AG04449 (cell line): ENCODE results near the gene POGLUT2.
A peak's percentile ranks its signal among the peaks of the same experiment; 100 is the strongest.

Experiments used
- CTCF ChIA-PET: fragments of 350-600 bp; formaldehyde crosslinking; extraction: SDS; loops from one replicate; lab custom pipeline; 2021; ENCODE audit warnings: antibody characterized with exemption; lab: Yijun Ruan, JAX
- POLR2A ChIA-PET: fragments of 400-600, 350-600 bp; formaldehyde crosslinking; extraction: SDS; loops from one replicate; lab custom pipeline; 2020; ENCODE audit warnings: antibody characterized with exemption, inconsistent platforms; lab: Yijun Ruan, JAX
- DNase-seq: peaks from one replicate; pipeline ENCODE4 v3.0.0-alpha.2; 2010; ENCODE audit warnings: low read depth, low spot score
- H3K4me3 ChIP-seq: 2 replicates; pipeline ENCODE4 v1.5.1; 2011; ENCODE audit warnings: low read depth, mild to moderate bottlenecking, control low read depth, low read length
- CTCF ChIP-seq: IDR thresholded peaks from one replicate; pipeline ENCODE4 v1.5.1; 2011; ENCODE audit warnings: mild to moderate bottlenecking, moderate library complexity, low read length, control low read depth, inconsistent platforms; ENCODE audit not compliant: insufficient read depth; ENCODE audit errors: missing control alignments

The POGLUT2 gene

GRCh38 chr13:102825400-102825799 is 26.6 kb upstream of the POGLUT2 start:
- H3K4me3 ChIP-seq: 0 out of 2 replicates have a peak overlapping the region, but pooled peaks have one; percentile 26
- POLR2A ChIA-PET: interaction anchor here (0.9 to 1.5 kb wide), 2 partner anchors 21 to 25 kb away, joined by 3 to 7 read pairs; partner anchors contain the start of gene ERCC5
- no peak for TF ChIP-seq CTCF
- CTCF ChIA-PET: interaction anchor here (1.0 to 1.7 kb wide), 5 partner anchors 10 to 247 kb away, joined by 3 to 5 read pairs (median 4); no protein-coding TSS in a partner anchor
- DNase-seq: no peak

GRCh38 chr13:102817907-102818306 is 19.1 kb upstream of the POGLUT2 start:
- TF ChIP-seq CTCF: no peak
- ChIA-PET POLR2A (no interaction called here), CTCF (interaction anchor here (1.4 to 8.1 kb wide), 2 partner anchors 16 to 28 kb away, joined by 3 to 61 read pairs; partner anchors contain the start of genes BIVM, ERCC5 and POGLUT2)
- DNase-seq: no peak
- H3K4me3 ChIP-seq: no peak overlapping the region

GRCh38 chr13:102817241-102817640 is 18.5 kb upstream of the POGLUT2 start:
- CTCF ChIA-PET: interaction anchor here (8.1 kb wide), 1 partner anchor 16 kb away, joined by 61 read pairs; the partner anchor contains the start of genes BIVM and POGLUT2
- no peak overlapping the region for H3K4me3 ChIP-seq
- POLR2A ChIA-PET: no interaction called here
- no peak for TF ChIP-seq CTCF
- no peak for DNase-seq

- no peak for DNase-seq
- TF ChIP-seq CTCF: no peak
- CTCF ChIA-PET: interaction anchor here (8.1 kb wide), 1 partner anchor 15 kb away, joined by 61 read pairs; the partner anchor contains the start of genes BIVM and POGLUT2
- POLR2A ChIA-PET: no interaction called here
- H3K4me3 ChIP-seq: no peak overlapping the region
These were observed 17.9 kb upstream of the POGLUT2 start for GRCh38 chr13:102816708-102817107.

- ChIA-PET POLR2A (no interaction called here), CTCF (interaction anchor here (1.2 to 8.1 kb wide), 4 partner anchors 8 to 55 kb away, joined by 3 to 61 read pairs (median 5); partner anchors contain the start of genes BIVM and POGLUT2)
- no peak for DNase-seq
- H3K4me3 ChIP-seq: no peak overlapping the region
- no peak for TF ChIP-seq CTCF
These were observed 17.0 kb upstream of the POGLUT2 start for GRCh38 chr13:102815788-102816187.

- CTCF ChIA-PET: interaction anchor here (1.2 to 8.1 kb wide), 4 partner anchors 9 to 56 kb away, joined by 3 to 61 read pairs (median 5); partner anchors contain the start of genes BIVM and POGLUT2
These were observed 16.0 kb upstream of the POGLUT2 start for GRCh38 chr13:102814793-102815192.

More at GRCh38 chr13:102814793-102815192, 16.0 kb upstream of the POGLUT2 start:
- POLR2A ChIA-PET: no interaction called here
- DNase-seq: no peak
- TF ChIP-seq CTCF: no peak
- no peak overlapping the region for H3K4me3 ChIP-seq
